PC-9 (cell line): Measurements from ENCODE around the gene TMEM82. TPM values are rescaled to one million over a fixed set of nuclear protein-coding genes. Genes with fewer than 3 reads are reported as not detected.

Source experiments
- BruUV-seq: library from RNA; stranded (reverse); fragments of 400-500 nt; replicated peaks from 2 replicates; lab custom pipeline; 2021; lab: Mats Ljungman, UMichigan
- CTCF ChIA-PET: fragments of 300-600 bp; sonication (Branson Sonifier 250); formaldehyde crosslinking; loops from one replicate; lab custom pipeline; 2022; ENCODE audit warnings: antibody characterized with exemption; lab: Charles Lee
- POLR2A ChIA-PET: fragments of 300-600 bp; sonication (Branson Sonifier 250); formaldehyde crosslinking; loops from one replicate; lab custom pipeline; 2022; ENCODE audit warnings: antibody characterized with exemption; ENCODE audit not compliant: unreplicated experiment; lab: Charles Lee
- DNase-seq, 2 experiments: peaks; one replicate each; pipeline versions ENCODE4 v3.0.0 to v3.0.0-alpha.2; 2015 to 2022; ENCODE audit warnings: mixed read lengths in 1 of 2
- H2AFZ ChIP-seq: fragments of 200-600 bp; sonication (generic); 2 replicates; pipeline ENCODE4 v1.8.1; 2017; ENCODE audit warnings: antibody characterized with exemption
- H3F3A ChIP-seq: fragments of 200-600 bp; sonication (generic); 2 replicates; pipeline ENCODE4 v1.8.1; 2017; ENCODE audit warnings: antibody characterized with exemption, mild to moderate bottlenecking, low read depth; ENCODE audit not compliant: insufficient read depth
- H3K27ac ChIP-seq: fragments of 200-600 bp; sonication (generic); 2 replicates; pipeline ENCODE4 v1.6.1; 2016; ENCODE audit warnings: mixed run types
- H3K27me3 ChIP-seq: fragments of 200-600 bp; sonication (generic); 2 replicates; pipeline ENCODE4 v1.6.1; 2016; ENCODE audit warnings: low read depth, mixed run types; ENCODE audit not compliant: insufficient read depth
- H3K36me3 ChIP-seq: fragments of 200-600 bp; sonication (generic); 2 replicates; pipeline ENCODE4 v1.6.1; 2016; ENCODE audit warnings: low read depth, mixed run types
- H3K4me1 ChIP-seq: fragments of 200-600 bp; sonication (generic); replicated peaks from 2 replicates; pipeline ENCODE4 v1.6.1; 2016; ENCODE audit warnings: mixed run types; ENCODE audit not compliant: insufficient read depth
- H3K4me2 ChIP-seq: fragments of 200-600 bp; sonication (generic); 2 replicates; pipeline ENCODE4 v1.6.1; 2017; ENCODE audit warnings: mixed run types
- H3K4me3 ChIP-seq: fragments of 200-600 bp; sonication (generic); 2 replicates; pipeline ENCODE4 v1.6.1; 2016; ENCODE audit warnings: mixed run types
- H3K79me2 ChIP-seq: fragments of 200-600 bp; sonication (generic); 2 replicates; pipeline ENCODE4 v1.6.1; 2017; ENCODE audit warnings: low read depth, mixed run types
- H3K9me2 ChIP-seq: fragments of 200-600 bp; sonication (generic); 2 replicates; pipeline ENCODE4 v1.8.1; 2017; ENCODE audit warnings: mild to moderate bottlenecking; ENCODE audit not compliant: insufficient read depth
- H3K9me3 ChIP-seq: fragments of 200-600 bp; sonication (generic); 2 replicates; pipeline ENCODE4 v1.8.1; 2016; ENCODE audit warnings: low read depth; ENCODE audit not compliant: insufficient read depth
- H4K20me1 ChIP-seq: fragments of 200-600 bp; sonication (generic); 2 replicates; pipeline ENCODE4 v1.8.1; 2017; ENCODE audit not compliant: insufficient read depth
- CTCF ChIP-seq: fragments of 200-600 bp; sonication (generic); conservative IDR thresholded peaks from 2 replicates; pipeline ENCODE4 v1.6.1; 2017; ENCODE audit warnings: mixed run types, antibody characterized with exemption, mild to moderate bottlenecking, moderate library complexity
- EZH2 ChIP-seq: fragments of 200-600 bp; sonication (generic); IDR thresholded peaks from 2 replicates; pipeline ENCODE4 v1.8.0; 2017; ENCODE audit warnings: antibody characterized with exemption, low read depth
- intact Hi-C: fragments of 100-400 bp; cut with micrococcal nuclease; formaldehyde crosslinking; loops from one replicate; pipeline ENCODE4 v1.10.0; 2022; ENCODE audit not compliant: unreplicated experiment
- total RNA-seq: library from RNA; stranded (reverse); gene quantifications from 2 replicates; pipeline ENCODE4 v1.2.3, GENCODE V29; 2021

The TMEM82 gene
- total RNA-seq, 1 experiment from 2014 or later = not detected

GRCh38 chr1:15726508-15726907 is 15.8 kb upstream of the TMEM82 start:
- no peak overlapping the region for H2AFZ ChIP-seq
- no peaks in the 10 kb centered on the region for H3K79me2 ChIP-seq
- H3K4me2 ChIP-seq = no peak overlapping the region
- intact Hi-C loops = no loop called here
- no peaks in the 10 kb centered on the region for H3K27me3 ChIP-seq
- no peak for TF ChIP-seq EZH2
- no peak for TF ChIP-seq CTCF
- H3K9me2 ChIP-seq = no peaks in the 10 kb centered on the region
- H3K36me3 ChIP-seq = no peaks in the 10 kb centered on the region
- ChIA-PET POLR2A (no interaction called here), CTCF (no interaction called here)
- DNase-seq = no peak
- no peak overlapping the region for H3K4me3 ChIP-seq
- no peaks in the 10 kb centered on the region for H4K20me1 ChIP-seq
- H3K4me1 ChIP-seq = no peaks in the 10 kb centered on the region
- no peaks in the 10 kb centered on the region for H3F3A ChIP-seq
- H3K9me3 ChIP-seq = no peaks in the 10 kb centered on the region
- H3K27ac ChIP-seq = no peak overlapping the region
- no TSS peak for BruUV-seq

GRCh38 chr1:15727021-15727420 is 15.3 kb upstream of the TMEM82 start:
- POLR2A ChIA-PET = no interaction called here

DNA sequence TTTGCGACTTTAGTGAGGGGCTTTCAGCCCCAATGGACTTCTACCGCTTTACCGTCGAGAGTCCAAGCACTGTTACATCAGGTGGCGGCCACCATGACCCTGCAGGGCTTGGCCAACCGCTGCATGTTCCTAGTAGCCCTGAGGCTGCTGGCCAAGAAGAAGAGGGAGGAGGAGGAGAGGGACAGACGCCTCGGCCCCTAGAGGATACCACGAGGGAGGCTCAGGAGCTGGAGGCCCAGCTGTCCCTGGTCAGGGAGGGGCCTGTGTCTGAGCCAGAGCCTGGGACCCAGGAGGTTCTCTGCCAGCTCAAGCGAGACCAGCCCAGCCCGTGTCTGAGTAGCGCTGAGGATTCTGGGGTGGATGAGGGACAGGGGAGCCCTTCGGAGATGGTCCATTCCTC is 14.9 kb upstream of the TMEM82 start:
- no peaks in the 10 kb centered on the region for H3K9me3 ChIP-seq
- no peak overlapping the region for H2AFZ ChIP-seq
- no peak overlapping the region for H3K4me2 ChIP-seq
- no peaks in the 10 kb centered on the region for H3K27me3 ChIP-seq
- POLR2A ChIA-PET = no interaction called here
- TF ChIP-seq EZH2 = no peak
- no peak for TF ChIP-seq CTCF
- BruUV-seq = no TSS peak
- H3K27ac ChIP-seq = no peak overlapping the region
- no peak overlapping the region for H3K4me3 ChIP-seq
- no peaks in the 10 kb centered on the region for H3F3A ChIP-seq
- H3K9me2 ChIP-seq = no peaks in the 10 kb centered on the region
- no peaks in the 10 kb centered on the region for H3K79me2 ChIP-seq
- CTCF ChIA-PET = no interaction called here
- no peaks in the 10 kb centered on the region for H4K20me1 ChIP-seq
- H3K4me1 ChIP-seq = no peaks in the 10 kb centered on the region
- H3K36me3 ChIP-seq = no peaks in the 10 kb centered on the region
- intact Hi-C loops = no loop called here
- DNase-seq = no peak

More at GRCh38 chr1:15727021-15727420, 15.3 kb upstream of the TMEM82 start:
- Histone ChIP-seq H2AFZ (no peak overlapping the region), H3K9me2 (no peaks in the 10 kb centered on the region), H3K4me3 (no peak overlapping the region), H3K9me3 (no peaks in the 10 kb centered on the region), H3K4me1 (no peaks in the 10 kb centered on the region), H3K79me2 (no peaks in the 10 kb centered on the region), H4K20me1 (no peaks in the 10 kb centered on the region), H3K4me2 (no peak overlapping the region), H3K27me3 (no peaks in the 10 kb centered on the region), H3K36me3 (no peaks in the 10 kb centered on the region), H3F3A (no peaks in the 10 kb centered on the region), H3K27ac (no peak overlapping the region)
- BruUV-seq = no TSS peak
- intact Hi-C loops = no loop called here
- TF ChIP-seq EZH2 = no peak
- no peak for TF ChIP-seq CTCF
- no peak for DNase-seq
- CTCF ChIA-PET = no interaction called here
